ENCODE data around the gene FMO1. TPM values are rescaled to one million over a fixed set of nuclear protein-coding genes. Genes with fewer than 3 reads are reported as not detected.

FMO1 gene
- total RNA-seq, 1 donor from 2014 or later = not detected

GRCh38 chr1:171254859-171255258 is 6.6 kb downstream of the FMO1 start:
- TF ChIP-seq CTCF (IDR thresholded peaks at IDR 0.05; ENCODE audit: insufficient read depth, low read length, severe bottlenecking) = no peak
- no peak for FAIRE-seq
- H3K36me3 ChIP-seq (ENCODE audit: control insufficient read depth, insufficient read depth, low read length) = no peaks in the 10 kb centered on the region
- peak; percentile 81 for DNase-seq (ENCODE audit: low read depth)
- H3K4me3 ChIP-seq (ENCODE audit: low read depth, low read length) = no peak overlapping the region
- H3K27me3 ChIP-seq (ENCODE audit: control insufficient read depth, insufficient read depth, low read length) = no peaks in the 10 kb centered on the region

- DNase-seq (ENCODE audit: low read depth) (peak; percentile 76), FAIRE-seq (peak; percentile 90)
- no peak overlapping the region for H3K4me3 ChIP-seq (ENCODE audit: low read depth, low read length)
- H3K27me3 ChIP-seq (ENCODE audit: control insufficient read depth, insufficient read depth, low read length) = no peaks in the 10 kb centered on the region
- no peak for TF ChIP-seq CTCF (IDR thresholded peaks at IDR 0.05; ENCODE audit: insufficient read depth, low read length, severe bottlenecking)
- H3K36me3 ChIP-seq (ENCODE audit: control insufficient read depth, insufficient read depth, low read length) = no peaks in the 10 kb centered on the region
Measured at GRCh38 chr1:171256940-171257606, 8.8 kb downstream of the FMO1 start.

- no peak for TF ChIP-seq CTCF (IDR thresholded peaks at IDR 0.05; ENCODE audit: insufficient read depth, low read length, severe bottlenecking)
- H3K36me3 ChIP-seq (ENCODE audit: control insufficient read depth, insufficient read depth, low read length) = no peaks in the 10 kb centered on the region
- H3K4me3 ChIP-seq (ENCODE audit: low read depth, low read length) = no peak overlapping the region
- DNase-seq (ENCODE audit: low read depth) = no peak
- H3K27me3 ChIP-seq (ENCODE audit: control insufficient read depth, insufficient read depth, low read length) = no peaks in the 10 kb centered on the region
- no peak for FAIRE-seq
Measured at GRCh38 chr1:171257607-171258076, 9.3 kb downstream of the FMO1 start.

GRCh38 chr1:171258429-171258828 is 10.1 kb downstream of the FMO1 start:
- no peak overlapping the region for H3K4me3 ChIP-seq (ENCODE audit: low read depth, low read length)
- DNase-seq (ENCODE audit: low read depth) = no peak
- no peaks in the 10 kb centered on the region for H3K27me3 ChIP-seq (ENCODE audit: control insufficient read depth, insufficient read depth, low read length)
- no peak for FAIRE-seq
- no peak for TF ChIP-seq CTCF (IDR thresholded peaks at IDR 0.05; ENCODE audit: insufficient read depth, low read length, severe bottlenecking)
- no peaks in the 10 kb centered on the region for H3K36me3 ChIP-seq (ENCODE audit: control insufficient read depth, insufficient read depth, low read length)

GRCh38 chr1:171258943-171259342 is 10.6 kb downstream of the FMO1 start:
- no peaks in the 10 kb centered on the region for H3K36me3 ChIP-seq (ENCODE audit: control insufficient read depth, insufficient read depth, low read length)
- no peak for TF ChIP-seq CTCF (IDR thresholded peaks at IDR 0.05; ENCODE audit: insufficient read depth, low read length, severe bottlenecking)
- no peak overlapping the region for H3K4me3 ChIP-seq (ENCODE audit: low read depth, low read length)
- H3K27me3 ChIP-seq (ENCODE audit: control insufficient read depth, insufficient read depth, low read length) = no peaks in the 10 kb centered on the region
- FAIRE-seq (no peak), DNase-seq (ENCODE audit: low read depth) (no peak)

- no peak for FAIRE-seq
- Histone ChIP-seq H3K36me3 (ENCODE audit: control insufficient read depth, insufficient read depth, low read length) (no peaks in the 10 kb centered on the region), H3K4me3 (ENCODE audit: low read depth, low read length) (no peak overlapping the region), H3K27me3 (ENCODE audit: control insufficient read depth, insufficient read depth, low read length) (no peaks in the 10 kb centered on the region)
- TF ChIP-seq CTCF (IDR thresholded peaks at IDR 0.05; ENCODE audit: insufficient read depth, low read length, severe bottlenecking) = no peak
- DNase-seq (ENCODE audit: low read depth) = no peak
Measured at GRCh38 chr1:171261336-171261735, 13.0 kb downstream of the FMO1 start.

All from bronchial epithelial cell (primary cell).